DMS53 (cell line): ENCODE results near the gene PECR.

Experiments used
- DNase-seq: peaks from one replicate; lab custom pipeline; 2025; lab: John Stamatoyannopoulos, UW

The PECR gene

DNA sequence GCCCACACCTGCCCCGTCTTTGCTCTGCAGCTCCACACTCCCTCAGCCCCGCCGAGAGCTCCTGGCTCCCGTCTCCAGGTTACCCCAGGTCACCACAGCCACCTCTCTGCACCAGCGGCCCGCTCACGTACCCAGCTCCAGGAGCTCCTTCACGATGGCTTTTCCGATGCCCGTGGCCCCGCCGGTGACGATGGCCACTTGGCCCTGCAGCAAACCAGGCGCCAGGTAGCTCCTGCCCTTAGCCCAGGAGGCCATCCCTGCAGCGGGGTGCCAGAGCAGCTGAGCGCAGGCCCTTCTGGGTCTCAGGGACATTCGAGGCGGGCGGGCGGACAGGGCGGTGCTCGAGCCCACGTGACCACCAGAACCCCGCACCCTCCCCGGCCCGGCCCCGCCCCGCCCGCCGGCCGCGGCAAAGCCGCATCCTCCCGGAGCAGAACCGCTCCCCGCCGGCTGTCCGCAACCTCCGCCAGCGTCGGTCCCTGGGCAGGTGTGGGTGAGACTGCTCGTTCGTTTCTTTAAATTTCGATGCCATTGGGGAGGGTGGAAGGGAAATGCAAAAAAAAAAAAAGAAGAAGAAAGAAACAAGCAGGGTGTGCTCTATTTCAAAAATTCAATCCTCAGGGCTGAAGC lies at the start of gene PECR, which contains the start of gene TMEM169:
PECR (minus strand) TSS at position 323 of the 630 bp plus-strand sequence; CDS start at position 255, 68 bp downstream.
TMEM169 (plus strand) TSS at position 433 of the 630 bp plus-strand sequence. CDS start 14,045 bp downstream, outside the sequence.
- peak; percentile 87 for DNase-seq

DNA sequence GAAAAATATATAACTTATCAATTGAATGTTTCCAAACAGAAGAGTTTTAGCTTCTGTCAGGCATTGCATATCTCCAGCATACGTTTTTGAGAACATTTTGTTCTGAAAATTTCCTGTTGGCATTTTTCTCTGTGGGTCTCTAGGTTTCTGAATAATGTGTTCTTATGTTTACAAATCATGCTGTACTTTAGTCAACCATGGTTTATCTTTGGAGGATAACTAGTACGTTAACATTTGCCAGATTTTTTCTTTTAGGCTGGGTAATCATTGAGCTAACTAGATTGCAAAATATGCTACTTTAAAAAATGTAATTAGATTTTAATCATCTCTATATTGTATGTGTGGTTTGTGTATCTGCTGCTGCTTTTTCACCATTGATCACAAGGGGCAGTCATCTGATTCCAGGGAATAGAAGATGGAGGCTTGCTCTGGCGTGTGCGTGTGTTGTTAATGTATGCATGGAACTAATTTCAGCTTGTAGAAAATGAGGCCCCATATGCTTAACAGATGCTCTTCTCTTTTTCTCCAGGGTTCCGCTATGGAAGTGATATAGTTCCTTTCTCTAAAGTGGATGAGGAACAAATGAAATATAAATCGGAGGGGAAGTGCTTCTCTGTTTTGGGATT lies 48.9 kb upstream of the PECR start:
- no peak for DNase-seq

DNA sequence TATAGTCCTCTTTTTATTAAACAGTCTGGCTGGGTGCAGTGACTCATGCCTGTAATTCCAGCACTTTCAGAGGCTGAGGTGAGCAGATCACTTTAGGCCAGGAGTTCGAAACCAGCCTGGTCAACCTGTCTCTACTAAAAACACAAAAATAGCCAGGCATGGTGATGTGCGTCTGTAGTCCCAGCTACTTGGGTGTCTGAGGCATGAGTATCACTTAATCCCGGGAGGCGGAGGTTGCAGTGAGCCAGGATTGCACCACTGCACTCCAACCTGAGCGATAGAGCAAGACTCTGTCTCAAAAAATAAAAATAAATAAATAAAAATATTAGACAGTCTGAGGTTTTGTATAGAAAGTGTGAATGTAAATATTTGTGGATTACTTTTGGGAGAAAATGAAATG lies 45.3 kb upstream of the PECR start:
- DNase-seq, result no peak

DNA sequence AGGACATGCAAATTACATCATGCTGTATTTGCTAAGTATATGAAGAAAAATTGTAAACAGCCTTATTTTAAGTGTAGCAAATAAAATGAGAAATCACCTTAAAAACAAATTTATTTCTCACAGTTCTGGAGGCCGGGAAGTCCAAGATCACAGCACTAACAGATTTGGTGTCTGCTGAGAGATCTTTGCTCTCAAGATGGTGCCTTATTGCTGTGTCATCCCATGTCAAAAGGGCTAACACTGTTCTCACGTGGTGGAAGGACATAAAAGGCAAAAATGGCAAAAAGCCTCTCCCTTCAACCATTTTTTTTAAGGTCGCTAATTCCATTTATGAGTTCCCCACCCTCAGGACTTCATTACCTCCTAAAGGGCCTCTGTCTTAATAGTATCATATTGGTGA lies 39.6 kb upstream of the PECR start:
- no peak for DNase-seq

DNA sequence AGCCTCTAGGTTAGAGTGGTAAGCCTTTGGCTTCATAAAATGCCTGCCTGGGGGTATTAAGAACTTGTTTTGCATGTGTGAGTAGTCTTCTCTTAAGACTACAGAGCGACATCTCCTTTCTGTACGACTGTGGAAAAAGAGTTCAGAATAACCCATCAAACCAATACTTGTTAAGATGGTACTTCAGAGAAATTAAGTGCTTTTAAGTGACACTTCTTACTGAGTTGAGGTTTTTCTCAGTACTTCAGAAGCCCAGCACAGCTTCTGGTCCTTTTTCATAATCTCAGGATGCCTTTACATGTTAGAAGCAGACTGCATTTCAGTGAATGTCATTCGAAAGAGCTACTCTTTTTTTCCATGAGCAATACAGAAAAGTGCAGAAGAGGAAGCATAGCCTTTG lies 38.4 kb upstream of the PECR start:
- DNase-seq, result no peak

DNA sequence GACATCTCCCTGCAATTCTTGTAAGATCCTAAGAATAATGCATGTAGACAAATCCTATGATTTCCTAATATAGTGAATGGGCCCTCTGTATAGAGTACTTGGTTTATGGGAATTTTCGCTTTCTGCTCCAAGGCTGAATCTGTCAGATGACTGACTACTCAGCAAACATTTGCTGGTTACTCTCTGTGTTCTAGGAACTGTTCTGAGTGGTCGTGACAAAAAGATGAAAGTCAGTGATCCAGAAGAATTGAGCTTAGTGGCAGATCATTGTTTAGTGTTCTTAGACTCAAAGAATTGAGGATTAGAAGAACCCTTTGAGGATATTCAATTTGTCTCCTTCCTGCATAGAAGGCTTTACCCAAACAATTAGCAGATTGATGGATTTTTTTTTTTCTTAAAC lies 37.5 kb upstream of the PECR start:
- no peak for DNase-seq

DNA sequence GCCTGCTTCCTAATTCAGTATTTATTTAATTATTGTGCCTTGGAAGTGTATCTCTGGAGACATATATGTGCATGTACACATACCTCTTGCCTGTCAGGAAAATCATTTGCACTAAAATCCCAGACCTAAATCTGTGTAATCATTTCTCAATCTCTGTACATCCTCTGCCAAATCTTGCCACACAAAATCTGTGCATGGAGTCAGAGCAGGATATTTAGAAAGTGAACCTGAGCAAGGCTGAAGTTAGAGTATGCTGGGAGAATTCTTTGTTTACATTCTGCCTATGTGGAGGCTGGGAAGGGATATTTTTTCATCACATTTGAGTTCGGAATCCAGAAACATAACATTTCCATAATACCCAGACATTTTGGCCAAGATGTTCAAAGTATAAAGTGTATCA lies 36.9 kb upstream of the PECR start:
- DNase-seq, result no peak

DNA sequence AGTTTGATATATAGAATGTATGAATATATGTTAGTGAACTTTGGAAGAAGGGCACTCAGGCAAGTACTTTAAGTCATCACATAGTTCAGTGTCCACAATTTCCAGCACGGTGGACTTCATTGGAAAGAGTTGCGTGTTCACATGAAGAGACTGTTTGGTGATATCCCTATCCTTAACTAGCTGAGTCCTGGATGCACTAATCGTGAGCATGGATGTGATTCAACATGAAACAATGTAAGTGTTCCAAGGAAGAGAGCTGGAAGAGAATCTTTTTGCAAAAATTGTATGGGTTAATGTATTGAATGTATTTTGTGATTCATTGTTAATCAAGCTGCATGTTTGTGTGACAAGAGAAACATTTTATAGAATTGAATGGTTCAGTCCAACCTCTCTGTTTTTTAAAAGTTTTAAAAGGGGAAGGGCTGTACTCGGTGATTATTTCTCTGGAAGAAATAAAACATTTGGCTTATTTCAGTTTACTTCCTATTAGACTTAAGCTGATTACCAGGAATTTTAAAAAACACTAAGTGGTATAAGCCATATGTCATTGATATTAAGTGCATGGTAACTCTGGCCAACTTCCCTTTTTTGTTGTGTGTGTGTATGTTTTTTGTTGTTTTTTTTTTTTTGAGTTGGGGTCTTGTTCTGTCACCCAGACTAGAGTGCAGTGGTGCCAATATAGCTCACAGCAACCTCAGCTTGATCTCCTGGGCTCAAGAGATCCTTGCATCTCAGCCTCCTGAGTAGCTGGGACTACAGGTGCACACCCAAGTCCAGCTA lies 36.1 kb upstream of the PECR start:
- DNase-seq, result no peak

DNA sequence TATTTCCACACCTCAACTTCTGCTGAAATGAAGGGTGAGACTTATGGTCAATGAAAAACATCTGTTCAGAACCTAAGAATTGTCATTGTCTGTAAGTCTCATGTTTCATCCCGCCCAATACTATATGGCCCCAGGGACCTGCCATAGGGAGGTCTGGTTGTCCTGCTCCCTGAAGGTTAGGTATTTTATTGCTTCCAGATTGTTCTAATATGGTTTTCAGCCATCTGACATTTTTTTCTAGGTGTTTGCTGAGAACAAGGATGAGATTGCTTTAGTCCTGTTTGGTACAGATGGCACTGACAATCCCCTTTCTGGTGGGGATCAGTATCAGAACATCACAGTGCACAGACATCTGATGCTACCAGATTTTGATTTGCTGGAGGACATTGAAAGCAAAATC lies 34.8 kb upstream of the PECR start:
- DNase-seq, result no peak

DNA sequence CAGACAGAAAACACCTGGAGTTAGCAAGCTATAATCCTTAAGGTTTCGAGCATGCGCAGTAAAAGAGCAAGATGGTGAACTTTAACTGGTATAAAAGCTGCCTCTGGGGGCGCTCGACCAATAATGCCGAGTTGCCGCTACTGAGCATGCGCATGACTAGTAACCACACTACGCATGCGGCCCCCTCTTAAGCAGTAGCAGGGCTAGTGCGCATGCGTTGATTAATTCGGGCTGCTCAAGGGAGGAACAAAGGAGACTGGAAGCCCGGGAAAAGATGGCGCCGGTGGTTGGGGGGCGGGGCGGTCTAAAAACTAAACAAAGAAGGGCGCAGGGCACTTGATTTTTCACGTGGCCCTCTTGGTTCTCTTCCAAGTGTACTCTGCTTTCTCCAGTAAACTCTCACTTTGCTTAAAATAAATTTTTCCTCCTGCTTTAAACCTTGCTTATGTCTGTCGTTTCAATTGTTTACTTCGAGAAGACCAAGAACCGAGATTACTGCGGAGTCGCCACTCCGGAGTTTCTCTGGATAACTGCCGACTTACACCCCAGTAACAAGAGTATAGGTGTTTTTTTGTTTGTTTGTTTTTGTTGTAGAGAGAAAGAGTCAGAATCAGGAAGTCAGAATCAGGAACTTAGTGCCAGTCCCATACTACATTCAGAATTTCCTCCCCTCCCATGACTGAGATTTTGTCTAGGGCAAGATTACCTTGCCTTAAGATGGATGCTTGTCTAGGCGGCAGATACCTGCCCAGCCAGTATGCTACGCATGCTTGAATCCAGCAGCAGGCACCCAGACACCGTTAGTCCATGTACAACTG lies 33.3 kb upstream of the PECR start:
- DNase-seq, result peak; percentile 98

DNA sequence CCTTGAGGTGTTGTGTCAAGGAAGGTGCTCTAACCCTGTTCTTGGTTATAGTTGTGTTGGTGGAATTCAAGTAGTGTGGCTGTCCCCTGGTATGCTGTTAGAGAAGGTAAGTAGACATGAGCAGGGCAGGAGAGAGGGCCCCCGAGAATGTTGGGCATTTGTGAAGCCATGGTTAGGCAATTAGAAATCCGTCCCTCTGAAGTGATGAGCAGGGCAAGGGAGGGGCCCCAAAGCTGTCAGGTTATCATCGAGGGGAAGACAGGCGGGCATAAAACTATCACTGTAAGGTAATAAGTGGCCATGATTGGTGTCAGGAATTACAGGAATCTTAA lies 32.7 kb upstream of the PECR start:
- DNase-seq, result no peak

DNA sequence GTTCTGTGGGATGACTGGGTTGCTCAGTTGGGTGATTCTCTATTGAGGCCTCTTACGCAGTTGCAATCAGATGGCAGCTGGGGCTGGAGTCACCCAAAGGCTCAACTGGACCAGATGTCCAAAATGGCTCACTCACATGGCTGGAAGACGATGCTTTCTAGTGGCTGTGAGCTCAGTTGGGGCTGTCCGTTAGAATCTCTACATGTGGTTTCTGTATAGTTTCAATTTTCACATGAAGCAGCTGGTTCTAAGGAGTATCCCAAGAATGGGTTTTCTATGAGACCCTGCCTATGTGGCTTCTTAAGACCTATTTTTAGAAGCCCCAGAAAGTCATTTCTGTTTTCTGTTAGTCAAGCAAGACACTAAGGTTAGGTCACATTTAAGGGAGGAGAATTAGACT lies 32.0 kb upstream of the PECR start:
- no peak for DNase-seq

DNA sequence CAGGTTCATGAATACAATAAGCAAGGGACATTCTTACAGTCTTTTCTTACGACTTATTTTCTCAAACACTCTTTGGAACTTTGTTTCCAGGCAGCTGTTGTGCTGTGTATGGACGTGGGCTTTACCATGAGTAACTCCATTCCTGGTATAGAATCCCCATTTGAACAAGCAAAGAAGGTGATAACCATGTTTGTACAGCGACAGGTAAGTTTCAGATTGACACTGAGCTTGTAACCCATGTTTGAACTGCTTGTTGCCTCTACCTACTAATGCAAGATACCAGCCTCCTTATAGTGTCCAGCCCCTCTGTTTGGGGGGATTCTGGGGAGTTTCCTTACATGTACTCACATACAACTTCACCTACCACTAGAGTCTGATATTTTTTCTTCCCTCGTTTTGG lies 31.3 kb upstream of the PECR start:
- DNase-seq, result no peak

DNA sequence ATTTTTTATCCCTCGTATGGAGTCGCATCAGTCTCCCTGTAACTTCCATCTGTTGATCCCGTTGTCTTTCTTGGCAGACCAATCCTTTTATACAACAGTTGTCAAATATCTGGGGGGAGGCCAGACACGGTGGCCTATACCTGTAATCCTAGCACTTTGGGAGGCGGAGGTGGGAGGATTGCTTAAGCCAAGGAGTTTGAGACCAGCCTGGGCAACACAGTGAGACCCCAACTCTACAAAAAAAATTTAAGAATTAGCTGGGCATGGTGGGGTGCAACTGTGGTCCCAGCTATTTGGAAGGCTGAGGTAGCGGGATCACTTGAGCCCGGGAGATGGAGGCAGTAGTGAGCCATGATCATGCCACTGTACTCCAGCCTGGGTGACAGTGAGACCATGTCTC lies 29.5 kb upstream of the PECR start:
- DNase-seq, result no peak

DNA sequence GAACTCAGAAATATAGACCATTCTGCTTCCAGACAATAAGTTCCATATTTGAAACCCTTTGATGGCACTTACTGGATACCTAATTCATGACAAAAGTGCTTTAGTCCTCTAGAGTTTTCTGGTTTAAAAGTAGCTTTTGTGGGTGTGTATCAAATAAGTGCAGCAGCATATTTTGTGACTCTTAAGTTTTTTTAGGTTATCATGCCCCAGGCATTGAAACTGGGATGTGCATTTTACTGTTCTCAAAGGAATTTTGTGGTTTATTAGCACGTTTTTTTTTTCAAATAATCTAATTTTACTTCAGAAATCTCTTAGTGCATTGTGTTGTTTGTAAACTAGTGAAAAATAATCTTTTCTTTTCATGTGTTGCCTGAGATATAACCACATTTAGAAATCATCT lies 29.0 kb upstream of the PECR start:
- DNase-seq, result no peak

DNA sequence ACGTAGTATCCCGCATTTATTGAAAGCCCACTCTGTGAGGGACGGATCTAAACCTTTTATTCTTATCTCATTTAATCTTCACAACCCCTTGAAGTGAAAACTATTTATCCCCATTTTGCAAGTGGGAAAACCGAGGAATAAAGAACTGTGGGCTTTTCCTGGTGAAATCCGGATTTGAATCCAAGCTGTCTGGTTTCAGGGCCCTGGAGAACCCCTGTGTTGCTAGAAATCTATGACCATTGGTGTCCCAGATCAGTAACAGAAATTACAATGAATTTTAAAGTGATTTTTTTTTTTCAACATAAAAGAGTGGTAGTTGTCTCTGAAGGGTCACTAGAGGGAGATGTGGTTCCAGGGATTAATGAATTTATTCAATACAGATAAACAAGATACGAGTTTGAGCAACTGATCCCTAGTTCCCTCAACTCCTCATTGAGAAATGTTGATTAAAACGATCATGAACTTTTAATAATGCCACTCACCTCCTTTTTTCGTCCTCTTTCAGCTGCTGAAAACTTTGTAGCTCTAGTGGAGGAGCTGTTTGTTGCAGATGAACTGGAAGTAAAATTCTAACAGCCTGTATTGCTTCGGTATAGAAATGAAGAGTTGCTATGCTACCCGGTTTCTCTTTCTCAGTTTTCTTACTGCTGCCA lies 28.5 kb upstream of the PECR start:
- peak; percentile 34 for DNase-seq

DNA sequence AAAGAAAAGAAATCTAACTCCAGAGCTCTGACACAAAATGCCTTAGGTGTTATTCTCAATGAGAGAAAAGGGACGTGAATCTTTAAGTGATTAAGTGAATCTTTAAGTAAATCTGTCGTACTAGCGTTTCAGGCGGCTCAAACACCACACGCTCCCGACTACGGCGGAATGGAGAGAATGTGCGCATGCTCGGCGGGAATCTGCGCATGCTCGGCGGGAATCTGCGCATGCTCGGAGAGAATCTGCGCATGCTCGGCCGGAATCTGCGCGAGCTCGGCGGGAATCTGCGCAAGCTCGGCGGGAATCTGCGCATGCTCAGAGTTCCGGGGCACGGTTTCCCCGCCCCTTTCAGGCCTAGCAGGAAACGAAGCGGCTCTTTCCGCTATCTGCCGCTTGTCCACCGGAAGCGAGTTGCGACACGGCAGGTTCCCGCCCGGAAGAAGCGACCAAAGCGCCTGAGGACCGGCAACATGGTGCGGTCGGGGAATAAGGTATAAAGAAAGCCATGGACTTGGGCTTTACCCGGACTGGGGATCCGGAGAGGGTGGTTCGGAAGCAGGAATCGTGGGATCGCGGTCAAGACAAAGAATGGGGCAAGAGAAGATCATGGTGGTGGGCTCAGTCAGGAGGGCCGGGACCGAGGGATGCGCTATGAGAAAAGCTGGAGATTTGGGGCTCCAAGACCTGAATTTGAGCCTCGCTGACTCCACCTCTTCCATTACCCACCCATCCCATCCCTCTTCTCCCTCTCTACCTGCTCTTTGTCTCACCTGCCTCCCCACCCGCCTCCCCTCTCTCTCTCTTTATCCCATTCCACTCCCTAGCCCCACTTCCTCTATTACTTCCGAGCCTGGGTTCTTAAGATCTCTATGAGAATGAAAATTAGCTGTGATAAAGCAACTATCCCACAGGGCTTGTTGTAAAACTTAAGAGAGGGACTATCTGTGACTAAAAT lies 27.6 kb upstream of the PECR start, which contains the start of gene XRCC5:
XRCC5 (plus strand) TSS at position 382 of the 955 bp plus-strand sequence; CDS start at position 471, 89 bp downstream.
- peak; percentile 97 for DNase-seq

DNA sequence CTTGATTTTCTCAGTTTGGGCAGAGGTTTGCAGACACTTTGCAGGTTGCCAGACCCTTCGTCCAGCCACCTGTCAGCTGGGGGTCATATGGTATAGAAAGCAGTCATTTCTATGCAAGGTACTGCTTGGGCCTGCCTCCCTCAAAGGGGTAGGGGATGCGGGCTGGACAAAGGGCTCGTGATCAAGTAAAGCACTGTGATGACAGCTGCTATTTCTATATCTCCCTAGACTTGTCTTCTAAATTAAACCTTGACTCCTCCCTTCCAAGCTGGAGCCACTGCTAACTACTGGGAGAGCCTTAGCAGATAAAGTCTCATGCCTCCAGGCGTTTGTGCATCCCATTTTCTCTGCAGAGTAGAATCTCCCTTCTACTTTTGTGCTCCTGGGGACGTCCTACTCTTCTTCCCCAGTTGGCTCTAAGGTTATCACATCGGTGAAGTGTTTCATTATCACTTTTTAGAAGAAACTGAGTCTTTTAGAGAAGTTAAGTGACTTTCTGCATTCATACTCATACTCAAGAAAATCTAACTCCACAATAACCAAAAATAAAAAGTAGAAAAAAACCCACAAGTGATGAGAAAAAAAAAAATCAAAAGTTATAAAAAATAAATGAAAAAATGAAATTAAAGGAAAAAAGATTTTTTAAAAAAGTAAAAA lies 26.8 kb upstream of the PECR start:
- peak; percentile 12 for DNase-seq

DNA sequence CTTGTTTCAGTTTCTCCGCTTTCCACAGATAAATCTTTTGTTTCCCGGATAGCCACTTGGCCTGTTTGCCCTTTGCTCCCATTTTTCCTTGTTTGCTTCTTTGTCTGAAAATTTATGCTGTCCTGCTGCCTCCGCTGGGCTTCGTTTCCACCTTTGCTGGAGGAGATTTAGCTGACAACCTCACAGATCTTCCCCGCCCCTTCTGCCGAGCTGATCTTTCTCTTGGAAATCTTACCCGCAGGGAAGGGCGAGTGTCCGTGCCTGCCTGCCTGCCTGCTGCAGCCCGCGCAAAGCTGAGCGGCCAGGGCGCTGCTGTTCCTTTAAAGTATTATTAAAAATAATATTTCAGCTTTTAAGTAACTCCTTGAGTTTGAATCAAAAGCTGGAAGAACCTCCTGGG lies 26.2 kb upstream of the PECR start:
- no peak for DNase-seq

DNA sequence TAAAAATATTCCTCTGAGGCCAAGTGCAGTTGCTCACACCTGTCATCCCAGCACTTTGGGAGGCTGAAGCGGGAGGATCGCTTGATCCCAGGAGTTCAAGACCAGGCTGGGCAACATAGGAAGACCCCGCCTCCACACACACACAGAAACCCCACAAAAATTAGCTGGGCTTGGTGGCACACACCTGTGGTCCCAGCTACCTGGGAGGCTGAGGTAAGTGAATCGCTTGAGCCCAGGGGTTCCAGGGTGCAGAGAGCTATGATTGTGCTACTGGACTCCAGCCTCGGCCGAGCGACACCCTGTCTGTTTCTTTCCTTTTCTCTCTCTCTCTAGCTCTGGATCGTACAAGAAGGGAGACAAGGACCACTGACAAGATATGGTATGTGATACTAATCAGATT lies 25.7 kb upstream of the PECR start:
- DNase-seq, result no peak
